Ishikawa (cell line): Measurements from ENCODE around the gene CD2AP.

Experiments used
- CEBPB ChIP-seq: IDR thresholded peaks from 2 replicates; pipeline ENCODE4 v1.6.1; 2012
- CREB1 ChIP-seq: IDR thresholded peaks from 2 replicates; pipeline ENCODE4 v1.6.1; 2012; ENCODE audit warnings: low read depth
- EGR1 ChIP-seq: IDR thresholded peaks from 2 replicates; pipeline ENCODE4 v1.6.1; 2012
- EP300 ChIP-seq: IDR thresholded peaks from 2 replicates; pipeline ENCODE4 v1.6.1; 2012; ENCODE audit warnings: borderline replicate concordance
- FOXM1 ChIP-seq: IDR thresholded peaks from 2 replicates; pipeline ENCODE4 v1.6.1; 2012; ENCODE audit warnings: low read depth, borderline replicate concordance
- NFIC ChIP-seq: IDR thresholded peaks from 2 replicates; pipeline ENCODE4 v1.6.1; 2012
- RAD21 ChIP-seq: IDR thresholded peaks from 2 replicates; pipeline ENCODE4 v1.6.1; 2012; ENCODE audit warnings: low read depth
- TAF1 ChIP-seq: IDR thresholded peaks from 2 replicates; pipeline ENCODE4 v1.6.1; 2012; ENCODE audit warnings: low read depth, mild to moderate bottlenecking
- TCF12 ChIP-seq: IDR thresholded peaks from 2 replicates; pipeline ENCODE4 v1.6.1; 2012; ENCODE audit warnings: low read depth
- TEAD4 ChIP-seq: IDR thresholded peaks from 2 replicates; pipeline ENCODE4 v1.6.1; 2012
- YY1 ChIP-seq: IDR thresholded peaks from 2 replicates; pipeline ENCODE4 v1.6.1; 2012; ENCODE audit warnings: low read depth
- ZBTB7A ChIP-seq: IDR thresholded peaks from 2 replicates; pipeline ENCODE4 v1.6.1; 2012; ENCODE audit warnings: low read depth
- TF ChIP-seq, protein P1 (sequence below): IDR thresholded peaks from 2 replicates; pipeline ENCODE4 v1.6.1; 2012; ENCODE audit warnings: low read depth, mild to moderate bottlenecking
- TF ChIP-seq, protein P2 (sequence below): IDR thresholded peaks from 2 replicates; pipeline ENCODE4 v1.6.1; 2012
- TF ChIP-seq, protein P3 (sequence below): IDR thresholded peaks from 2 replicates; pipeline ENCODE4 v1.6.1; 2012

Gene CD2AP

DNA sequence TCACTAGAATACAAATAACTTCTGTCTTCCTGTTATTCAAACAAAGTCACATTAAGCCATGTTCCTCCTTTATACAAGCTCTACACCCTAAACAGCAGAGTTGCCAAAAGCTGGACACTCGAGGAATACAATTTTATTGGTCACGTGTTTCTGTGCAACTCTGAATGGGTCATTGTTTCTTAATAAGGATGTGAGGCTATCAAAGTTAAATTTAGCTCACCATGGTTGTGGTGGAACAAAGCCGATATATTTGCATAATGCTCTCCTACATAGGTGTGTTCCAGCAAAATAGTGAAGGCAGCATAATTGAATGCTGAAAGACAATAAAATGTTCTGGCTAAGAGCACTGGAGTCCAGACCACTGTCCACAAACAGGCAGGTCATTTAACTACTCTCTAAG is 36.9 kb upstream of the CD2AP start:
- TF ChIP-seq CEBPB (no peak), TAF1 (no peak), TCF12 (no peak), YY1 (no peak), ZBTB7A (no peak), NFIC (no peak)
- TF ChIP-seq, protein P1, sequence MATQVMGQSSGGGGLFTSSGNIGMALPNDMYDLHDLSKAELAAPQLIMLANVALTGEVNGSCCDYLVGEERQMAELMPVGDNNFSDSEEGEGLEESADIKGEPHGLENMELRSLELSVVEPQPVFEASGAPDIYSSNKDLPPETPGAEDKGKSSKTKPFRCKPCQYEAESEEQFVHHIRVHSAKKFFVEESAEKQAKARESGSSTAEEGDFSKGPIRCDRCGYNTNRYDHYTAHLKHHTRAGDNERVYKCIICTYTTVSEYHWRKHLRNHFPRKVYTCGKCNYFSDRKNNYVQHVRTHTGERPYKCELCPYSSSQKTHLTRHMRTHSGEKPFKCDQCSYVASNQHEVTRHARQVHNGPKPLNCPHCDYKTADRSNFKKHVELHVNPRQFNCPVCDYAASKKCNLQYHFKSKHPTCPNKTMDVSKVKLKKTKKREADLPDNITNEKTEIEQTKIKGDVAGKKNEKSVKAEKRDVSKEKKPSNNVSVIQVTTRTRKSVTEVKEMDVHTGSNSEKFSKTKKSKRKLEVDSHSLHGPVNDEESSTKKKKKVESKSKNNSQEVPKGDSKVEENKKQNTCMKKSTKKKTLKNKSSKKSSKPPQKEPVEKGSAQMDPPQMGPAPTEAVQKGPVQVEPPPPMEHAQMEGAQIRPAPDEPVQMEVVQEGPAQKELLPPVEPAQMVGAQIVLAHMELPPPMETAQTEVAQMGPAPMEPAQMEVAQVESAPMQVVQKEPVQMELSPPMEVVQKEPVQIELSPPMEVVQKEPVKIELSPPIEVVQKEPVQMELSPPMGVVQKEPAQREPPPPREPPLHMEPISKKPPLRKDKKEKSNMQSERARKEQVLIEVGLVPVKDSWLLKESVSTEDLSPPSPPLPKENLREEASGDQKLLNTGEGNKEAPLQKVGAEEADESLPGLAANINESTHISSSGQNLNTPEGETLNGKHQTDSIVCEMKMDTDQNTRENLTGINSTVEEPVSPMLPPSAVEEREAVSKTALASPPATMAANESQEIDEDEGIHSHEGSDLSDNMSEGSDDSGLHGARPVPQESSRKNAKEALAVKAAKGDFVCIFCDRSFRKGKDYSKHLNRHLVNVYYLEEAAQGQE, result no peak
- TF ChIP-seq, protein P2, sequence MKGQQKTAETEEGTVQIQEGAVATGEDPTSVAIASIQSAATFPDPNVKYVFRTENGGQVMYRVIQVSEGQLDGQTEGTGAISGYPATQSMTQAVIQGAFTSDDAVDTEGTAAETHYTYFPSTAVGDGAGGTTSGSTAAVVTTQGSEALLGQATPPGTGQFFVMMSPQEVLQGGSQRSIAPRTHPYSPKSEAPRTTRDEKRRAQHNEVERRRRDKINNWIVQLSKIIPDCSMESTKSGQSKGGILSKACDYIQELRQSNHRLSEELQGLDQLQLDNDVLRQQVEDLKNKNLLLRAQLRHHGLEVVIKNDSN, result peak; percentile 40; the same call in 1 of the 2 replicates

DNA sequence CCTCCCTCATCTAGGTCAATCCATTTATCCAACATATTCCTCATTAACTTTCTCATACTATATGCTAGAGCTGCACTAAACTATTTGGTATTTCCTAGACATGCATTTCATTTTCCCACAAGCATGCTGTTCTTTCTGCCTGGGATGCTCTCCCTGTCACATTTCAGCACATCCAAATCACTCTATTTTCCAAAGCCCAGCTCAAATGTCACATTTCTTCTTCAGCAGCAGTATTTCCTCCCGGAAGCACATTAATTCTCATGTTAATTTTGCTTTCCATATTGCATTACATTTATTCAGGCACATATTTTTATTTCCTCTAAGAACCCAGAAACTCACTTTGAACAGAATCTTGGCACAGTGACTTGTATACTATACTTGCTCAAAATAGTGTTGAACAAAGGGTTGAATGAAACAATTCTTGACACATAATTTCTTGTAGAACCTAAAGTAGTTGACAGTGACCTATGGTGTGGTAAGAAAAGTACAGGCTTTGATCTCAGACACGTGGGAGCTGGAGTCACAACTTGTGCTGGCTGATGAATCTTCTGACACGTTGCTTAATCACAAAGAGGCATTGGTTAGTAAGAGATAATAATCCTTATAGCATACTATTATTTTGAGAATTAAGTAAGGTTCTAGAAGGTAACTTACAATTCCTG is 30.8 kb upstream of the CD2AP start:
- TF ChIP-seq CEBPB (no peak), EGR1 (no peak), CREB1 (no peak), EP300 (no peak), FOXM1 (no peak), ZBTB7A (no peak), YY1 (no peak), TEAD4 (no peak), NFIC (no peak), TCF12 (no peak), RAD21 (no peak), TAF1 (no peak)
- TF ChIP-seq, protein P3, sequence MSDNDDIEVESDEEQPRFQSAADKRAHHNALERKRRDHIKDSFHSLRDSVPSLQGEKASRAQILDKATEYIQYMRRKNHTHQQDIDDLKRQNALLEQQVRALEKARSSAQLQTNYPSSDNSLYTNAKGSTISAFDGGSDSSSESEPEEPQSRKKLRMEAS, result no peak
- TF ChIP-seq, protein P2, result no peak
- TF ChIP-seq, protein P1, result no peak

DNA sequence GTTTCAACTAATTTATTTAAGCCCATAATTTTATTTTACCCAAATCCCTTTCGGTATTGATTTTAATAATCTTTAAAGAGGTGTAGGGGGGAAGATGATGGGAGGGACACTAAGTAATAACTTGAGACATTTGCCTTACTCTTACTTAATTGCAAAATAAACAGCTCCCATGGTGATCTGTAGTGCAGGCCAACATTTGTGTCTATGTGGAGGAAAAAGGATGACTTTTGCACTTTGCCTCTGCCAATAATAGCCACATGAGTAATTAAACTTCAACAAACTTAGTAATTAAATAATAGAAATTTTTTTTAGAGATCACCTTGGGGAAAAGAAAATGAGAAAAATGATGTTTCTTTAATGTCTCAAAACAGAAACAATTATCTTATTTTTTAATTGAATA is 29.9 kb upstream of the CD2AP start:
- TF ChIP-seq YY1 (no peak), FOXM1 (no peak)

DNA sequence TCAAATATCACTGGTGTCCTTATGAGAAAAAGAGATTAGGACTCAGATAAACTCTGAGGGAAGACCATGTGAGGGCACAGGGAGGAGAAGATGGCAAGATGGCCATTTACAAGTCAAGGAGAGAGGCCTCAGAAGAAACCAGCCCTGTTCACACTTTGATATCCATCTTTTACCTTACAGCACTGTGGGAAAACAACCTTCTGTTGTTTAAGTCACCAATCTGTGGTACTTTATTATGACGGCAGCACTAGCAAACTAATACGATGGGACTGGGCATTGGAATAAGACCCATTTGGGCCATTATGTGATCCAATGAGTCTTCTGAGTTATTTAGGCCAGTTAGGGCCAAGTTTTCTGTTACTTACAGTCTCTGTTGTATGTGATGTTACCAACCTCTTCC is 26.4 kb upstream of the CD2AP start:
- TF ChIP-seq, protein P1, result no peak
- TF ChIP-seq FOXM1 (no peak), TCF12 (no peak), YY1 (no peak), TAF1 (no peak), CEBPB (no peak), EGR1 (no peak), EP300 (no peak), ZBTB7A (no peak), NFIC (no peak), CREB1 (no peak), RAD21 (no peak), TEAD4 (no peak)
- TF ChIP-seq, protein P2, result no peak
- TF ChIP-seq, protein P3, result no peak
